Testis (tissue), 3 donors: ENCODE data around the gene AGXT2. TPM values are rescaled to one million over a fixed set of nuclear protein-coding genes. Genes with fewer than 3 reads are reported as not detected.

Experiments
- DNase-seq: peaks from one replicate; pipeline ENCODE4 v3.0.0-alpha.2; 2019
- H3K27ac ChIP-seq, 2 donors: fragments of 200-600 bp; sonication (generic); one replicate each; pipeline ENCODE4 v1.5.1; 2019
- H3K27me3 ChIP-seq: fragments of 200-600 bp; sonication (generic); one replicate; pipeline ENCODE4 v1.5.1; 2019
- H3K36me3 ChIP-seq: fragments of 200-600 bp; sonication (generic); one replicate; pipeline ENCODE4 v1.5.1; 2017; ENCODE audit warnings: low read depth; ENCODE audit errors: missing control alignments
- H3K4me1 ChIP-seq: fragments of 200-600 bp; sonication (generic); one replicate; pipeline ENCODE4 v1.5.1; 2019
- H3K4me3 ChIP-seq, 2 donors: fragments of 200-600 bp; sonication (generic); one replicate each; pipeline ENCODE4 v1.5.1; 2017 to 2019
- H3K9me3 ChIP-seq: fragments of 200-600 bp; sonication (generic); one replicate; pipeline ENCODE4 v1.5.1; 2017
- CTCF ChIP-seq, 3 experiments: fragments of 450-650 bp in 2 of 3; fragments of 200-600 bp in 1 of 3; sonication (generic) in 1 of 3; IDR thresholded peaks; one replicate each; pipeline ENCODE4 v1.5.1; 2016 to 2019; ENCODE audit warnings: antibody characterized with exemption in 3 of 3, mild to moderate bottlenecking in 2 of 3, moderate library complexity in 1 of 3
- POLR2A ChIP-seq: fragments of 450-650 bp; IDR thresholded peaks from one replicate; pipeline ENCODE4 v1.6.1; 2017; ENCODE audit warnings: antibody characterized with exemption, mild to moderate bottlenecking, moderate library complexity
- WGBS, 2 donors: methylation state at CpG; one replicate each; pipeline ENCODE4 v1.1.5; 2018; 5-methylcytosine and 5-hydroxymethylcytosine counted together
- intact Hi-C: fragments of 100-400 bp; cut with DNase I; formaldehyde crosslinking; loops from one replicate; pipeline ENCODE4 v1.15.1; 2023; ENCODE audit warnings: low total_unique reads
- polyA plus RNA-seq: library from polyadenylated mRNA; stranded (reverse); fragments of 350-450 nt; fragmentation: Illumina TruSeq; extraction: RNeasy Lipid Tissue Mini Kit (QIAGEN cat#74804); gene quantifications from one replicate; pipeline ENCODE4 v1.2.3, GENCODE V29; 2014; ENCODE audit warnings: low read depth, low replicate concordance; ENCODE audit not compliant: insufficient read depth
- total RNA-seq, 2 donors: library from RNA; depleted of rRNA; stranded (reverse); fragments of >200 nt; gene quantifications; one replicate each; pipeline ENCODE4 v1.2.3, GENCODE V29; 2016

The AGXT2 gene
- total and polyA plus RNA-seq, 3 donors from 2014 or later = 0.25 TPM; not detected in 2

GRCh38 chr5:35048910-35049309 lies 1.2 kb upstream of the AGXT2 start:
- intact Hi-C loops = no loop called here
- Histone ChIP-seq H3K27ac (no peak overlapping the region), H3K9me3 (no peaks in the 10 kb centered on the region), H3K36me3 (no peaks in the 10 kb centered on the region), H3K4me1 (no peaks in the 10 kb centered on the region), H3K27me3 (no peaks in the 10 kb centered on the region), H3K4me3 (no peak overlapping the region)
- no peak for TF ChIP-seq POLR2A
- TF ChIP-seq CTCF (IDR thresholded peaks at IDR 0.05) = no peak
- WGBS, 2 donors = 90% methylated on average over 1 of the region's 1 CpG; no CpG with 5 or more reads in 1 of the 2 donors
- no peak for DNase-seq

- Histone ChIP-seq H3K4me1 (no peaks in the 10 kb centered on the region), H3K27ac (no peak overlapping the region), H3K27me3 (no peaks in the 10 kb centered on the region), H3K4me3 (no peak overlapping the region), H3K9me3 (no peaks in the 10 kb centered on the region), H3K36me3 (no peaks in the 10 kb centered on the region)
- intact Hi-C loops = no loop called here
- WGBS, 2 donors = 93 to 96% methylated on average over 4 of the region's 4 CpGs
- DNase-seq = no peak
- TF ChIP-seq CTCF (IDR thresholded peaks at IDR 0.05) = no peak
- TF ChIP-seq POLR2A = no peak
Observed at GRCh38 chr5:35046774-35047173, 975 bp downstream of the AGXT2 start.

- Histone ChIP-seq H3K27me3 (no peaks in the 10 kb centered on the region), H3K9me3 (no peaks in the 10 kb centered on the region), H3K27ac (no peak overlapping the region), H3K4me3 (no peak overlapping the region), H3K4me1 (no peaks in the 10 kb centered on the region), H3K36me3 (no peaks in the 10 kb centered on the region)
- no peak for DNase-seq
- no peak for TF ChIP-seq CTCF (IDR thresholded peaks at IDR 0.05)
- TF ChIP-seq POLR2A = no peak
- WGBS, 2 donors = 61 to 63% methylated on average over 1 of the region's 1 CpG
- intact Hi-C loops = no loop called here
Observed at GRCh38 chr5:35045280-35045679, 2.5 kb downstream of the AGXT2 start.

- TF ChIP-seq POLR2A (no peak), CTCF (IDR thresholded peaks at IDR 0.05) (no peak)
- intact Hi-C loops = no loop called here
- Histone ChIP-seq H3K27ac (no peak overlapping the region), H3K9me3 (no peaks in the 10 kb centered on the region), H3K4me3 (no peak overlapping the region), H3K4me1 (no peaks in the 10 kb centered on the region), H3K27me3 (no peaks in the 10 kb centered on the region), H3K36me3 (no peaks in the 10 kb centered on the region)
- 63 to 70% methylated on average over 4 of the region's 4 CpGs for WGBS, 2 donors
- DNase-seq = no peak
Observed at GRCh38 chr5:35044649-35045048, 3.1 kb downstream of the AGXT2 start.

GRCh38 chr5:35042781-35043180 lies 5.0 kb downstream of the AGXT2 start:
- TF ChIP-seq POLR2A (no peak), CTCF (IDR thresholded peaks at IDR 0.05) (no peak)
- DNase-seq = no peak
- intact Hi-C loops = no loop called here

More at GRCh38 chr5:35042781-35043180, 5.0 kb downstream of the AGXT2 start:
- Histone ChIP-seq H3K36me3 (no peaks in the 10 kb centered on the region), H3K27ac (no peak overlapping the region), H3K9me3 (no peaks in the 10 kb centered on the region), H3K4me3 (no peak overlapping the region), H3K27me3 (no peaks in the 10 kb centered on the region), H3K4me1 (no peaks in the 10 kb centered on the region)
- WGBS, 2 donors = 62 to 82% methylated on average over 4 of the region's 4 CpGs
